Progenitor cell of endocrine pancreas (in vitro differentiated cells): Measurements from ENCODE around the gene PHF12. TPM values are rescaled to one million over a fixed set of nuclear protein-coding genes. Genes with fewer than 3 reads are reported as not detected.

Experiments
- DNase-seq: peaks from one replicate; pipeline ENCODE4 v3.0.0; 2021; ENCODE audit warnings: low spot score; ENCODE audit not compliant: unreplicated experiment
- H3K27ac Mint-ChIP-seq: 2 replicates; pipeline ENCODE4 v1.8.0; 2021; ENCODE audit warnings: mild to moderate bottlenecking, moderate library complexity, mixed read lengths
- H3K27me3 Mint-ChIP-seq: 2 replicates; pipeline ENCODE4 v1.8.0; 2021; ENCODE audit warnings: mixed read lengths
- H3K36me3 Mint-ChIP-seq: 2 replicates; pipeline ENCODE4 v1.8.0; 2022; ENCODE audit warnings: mixed read lengths; ENCODE audit not compliant: insufficient read depth
- H3K4me1 Mint-ChIP-seq: 2 replicates; pipeline ENCODE4 v1.8.0; 2021; ENCODE audit warnings: low read depth, mixed read lengths
- H3K4me3 Mint-ChIP-seq: 2 replicates; pipeline ENCODE4 v1.8.0; 2021; ENCODE audit warnings: low read depth, mild to moderate bottlenecking, moderate library complexity, mixed read lengths
- H3K9me3 Mint-ChIP-seq: 2 replicates; pipeline ENCODE4 v1.8.0; 2021; ENCODE audit warnings: low read depth, mixed read lengths
- CTCF ChIP-seq: fragments of 200-600 bp; sonication (generic); IDR thresholded peaks from one replicate; pipeline ENCODE4 v1.5.0; 2021; ENCODE audit warnings: antibody characterized with exemption, mild to moderate bottlenecking; ENCODE audit not compliant: unreplicated experiment
- total RNA-seq: library from RNA; stranded (reverse); gene quantifications from 2 replicates; pipeline ENCODE4 v1.2.1, GENCODE V29; 2021

The PHF12 gene
- total RNA-seq, 1 donor from 2014 or later, result 71.8 TPM

DNA sequence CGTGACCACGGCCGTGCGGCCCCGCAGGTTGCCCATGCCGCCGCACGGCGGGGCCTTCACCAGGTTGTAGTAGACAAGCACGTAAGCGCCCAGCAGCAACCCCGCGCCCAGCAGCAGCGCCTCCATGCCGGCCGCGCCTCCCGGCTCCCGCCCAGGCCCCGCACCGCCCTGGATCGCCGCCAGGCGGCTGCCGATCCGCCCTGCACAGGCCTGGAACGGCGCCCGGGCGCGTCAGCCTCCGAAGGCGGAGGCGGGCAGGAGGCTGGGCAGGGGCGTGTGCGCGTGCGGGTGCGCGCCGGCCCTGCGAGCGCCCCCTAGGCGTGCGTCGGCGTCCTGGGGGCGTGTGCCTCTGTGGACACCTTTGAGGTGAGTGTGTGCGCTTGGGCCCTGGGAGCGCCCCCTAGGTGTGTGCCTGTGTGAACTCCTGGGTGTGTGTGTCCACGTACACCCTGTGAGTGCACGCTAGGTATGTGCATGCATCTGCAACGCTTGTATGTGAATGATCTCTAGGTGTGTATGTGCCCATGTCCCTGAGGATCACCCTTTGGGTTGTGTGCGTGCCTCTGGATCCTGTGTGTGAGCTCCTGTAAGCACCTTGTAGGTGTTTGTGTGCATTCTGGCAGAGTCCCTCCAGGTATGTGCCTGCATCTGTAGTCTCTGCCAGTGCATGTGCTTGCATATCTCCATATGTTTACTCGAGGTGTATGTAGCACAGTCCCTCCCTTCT is 48.3 kb downstream of the PHF12 start, which contains the start of gene DHRS13:
Gene DHRS13, minus strand, starts transcription at position 261 of the 727 bp plus-strand sequence. Its CDS starts 135 bp downstream, at position 126.
- peak; percentile 100 for TF ChIP-seq CTCF
- Mint-ChIP-seq H3K36me3 (peaks cover 17% of the 10 kb centered on the region), H3K27me3 (no peaks in the 10 kb centered on the region), H3K4me1 (peaks cover 8% of the 10 kb centered on the region), H3K4me3 (peak within 1 kb of the TSS; percentile 75), H3K9me3 (no peaks in the 10 kb centered on the region), H3K27ac (peak within 1 kb of the TSS; percentile 91)
- peak; percentile 96 for DNase-seq

- peak; percentile 51 for DNase-seq
- no peaks in the 10 kb centered on the region for H3K9me3 Mint-ChIP-seq
- peak overlapping the region; percentile 91 for H3K27ac Mint-ChIP-seq
- peaks cover 11% of the 10 kb centered on the region for H3K4me1 Mint-ChIP-seq
- peaks cover 11% of the 10 kb centered on the region for H3K36me3 Mint-ChIP-seq
- no peaks in the 10 kb centered on the region for H3K27me3 Mint-ChIP-seq
- TF ChIP-seq CTCF, result no peak
- H3K4me3 Mint-ChIP-seq, result peak overlapping the region; percentile 75
Measured at GRCh38 chr17:28901866-28902818, 49.2 kb downstream of the PHF12 start.

DNA sequence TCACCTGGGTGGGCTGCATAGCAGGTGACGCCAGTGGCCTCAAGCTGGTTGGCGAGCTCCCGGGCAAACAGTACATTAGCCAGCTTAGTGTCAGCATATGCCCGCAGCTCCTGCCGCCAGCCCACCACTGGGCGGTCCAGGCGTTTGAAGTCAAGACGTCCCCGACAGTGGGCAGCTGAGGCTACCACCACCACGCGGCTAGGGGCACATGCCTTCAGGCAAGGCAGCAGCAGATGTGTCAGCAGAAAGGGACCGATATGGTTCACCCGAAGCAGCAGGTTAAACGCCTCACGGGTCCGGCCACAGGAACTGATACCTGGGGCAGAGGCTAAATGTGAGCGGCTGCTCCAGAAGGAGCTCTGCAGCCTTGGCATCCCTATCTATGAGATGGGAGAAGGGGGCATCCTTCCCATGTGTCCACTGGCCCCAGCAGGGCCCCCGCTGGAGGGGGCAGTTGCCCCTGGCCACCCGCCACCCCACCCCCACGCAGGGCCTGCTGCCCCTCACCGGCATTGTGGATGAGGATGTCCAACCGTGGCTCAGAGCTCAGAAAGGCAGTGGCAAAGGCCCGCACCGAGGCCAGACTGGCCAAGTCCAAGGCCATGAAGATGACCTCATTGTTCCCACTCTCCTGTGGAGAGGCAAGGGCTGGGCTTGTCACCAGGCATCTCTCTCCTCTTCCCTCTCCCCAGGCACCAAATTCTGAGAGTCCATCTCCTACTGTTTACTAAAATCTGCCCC is 50.2 kb downstream of the PHF12 start:
- no peak for DNase-seq
- Mint-ChIP-seq H3K27me3 (no peaks in the 10 kb centered on the region), H3K27ac (no peak overlapping the region), H3K36me3 (peaks cover 7% of the 10 kb centered on the region), H3K4me3 (no peak overlapping the region), H3K4me1 (peaks cover 19% of the 10 kb centered on the region), H3K9me3 (no peaks in the 10 kb centered on the region)
- no peak for TF ChIP-seq CTCF

DNA sequence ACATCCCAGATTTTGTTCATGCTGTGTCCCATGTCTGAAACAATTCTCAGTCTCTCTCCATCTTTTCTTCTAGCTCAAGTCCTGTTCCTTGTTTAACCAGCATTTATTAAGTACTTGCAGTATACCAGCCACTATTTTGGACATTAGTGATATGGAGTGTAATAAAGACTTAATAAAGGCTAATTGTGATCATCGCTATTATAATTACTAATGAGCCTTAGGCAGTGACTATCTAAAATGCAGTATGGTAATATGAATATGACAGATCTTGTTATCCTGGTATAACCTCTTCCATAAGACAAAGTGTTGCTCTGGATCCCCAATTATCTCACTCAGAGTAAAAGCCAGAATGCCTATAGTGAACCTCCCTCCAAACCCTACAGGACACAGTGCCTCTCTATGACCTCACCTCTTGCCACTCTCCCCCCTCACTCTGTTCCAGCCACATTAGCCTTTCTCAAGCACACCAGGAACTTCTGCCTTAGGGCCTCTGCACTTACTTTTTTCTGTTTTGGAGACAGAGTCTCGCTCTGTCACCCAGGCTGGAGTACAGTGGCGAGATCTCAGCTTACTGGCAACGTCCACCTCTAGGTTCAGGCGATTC is 52.0 kb downstream of the PHF12 start:
- H3K4me3 Mint-ChIP-seq, result no peak overlapping the region
- DNase-seq, result no peak
- peak overlapping the region; percentile 78 for H3K27ac Mint-ChIP-seq
- no peaks in the 10 kb centered on the region for H3K9me3 Mint-ChIP-seq
- TF ChIP-seq CTCF, result no peak
- peaks cover 7% of the 10 kb centered on the region for H3K36me3 Mint-ChIP-seq
- peaks cover 24% of the 10 kb centered on the region for H3K4me1 Mint-ChIP-seq
- H3K27me3 Mint-ChIP-seq, result no peaks in the 10 kb centered on the region
